GM21786 (cell line): ENCODE results near the gene MT1H.
"Not testable (repeated sequence)": the region's sequence is repeated elsewhere in the genome, so short reads cannot be mapped to it uniquely, and the experiment has no call there.

Source experiments
- ATAC-seq: cut with Tn5 transposase; IDR thresholded peaks from one replicate; pipeline ENCODE4 v1.9.1; 2021; ENCODE audit not compliant: unreplicated experiment

The MT1H gene

DNA sequence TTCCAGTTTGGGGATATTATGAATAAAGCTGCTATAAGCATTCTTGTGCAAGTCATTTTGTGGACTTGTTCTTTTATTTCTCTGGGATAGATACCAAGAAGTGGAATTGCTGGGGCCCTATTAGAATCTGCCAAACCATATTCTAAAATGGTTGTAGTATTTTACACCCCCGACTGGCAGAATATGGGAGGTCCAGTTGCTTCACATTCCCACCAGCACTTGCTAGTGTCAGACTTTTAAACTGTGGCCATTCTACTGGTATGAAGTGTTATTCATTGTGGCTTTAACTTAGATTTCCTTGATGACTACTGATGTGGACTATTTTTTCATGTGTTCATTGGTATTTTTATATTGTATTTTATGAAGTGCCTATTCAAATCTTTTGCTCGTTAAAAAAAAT is 42.2 kb downstream of the MT1H start:
- no peak for ATAC-seq

DNA sequence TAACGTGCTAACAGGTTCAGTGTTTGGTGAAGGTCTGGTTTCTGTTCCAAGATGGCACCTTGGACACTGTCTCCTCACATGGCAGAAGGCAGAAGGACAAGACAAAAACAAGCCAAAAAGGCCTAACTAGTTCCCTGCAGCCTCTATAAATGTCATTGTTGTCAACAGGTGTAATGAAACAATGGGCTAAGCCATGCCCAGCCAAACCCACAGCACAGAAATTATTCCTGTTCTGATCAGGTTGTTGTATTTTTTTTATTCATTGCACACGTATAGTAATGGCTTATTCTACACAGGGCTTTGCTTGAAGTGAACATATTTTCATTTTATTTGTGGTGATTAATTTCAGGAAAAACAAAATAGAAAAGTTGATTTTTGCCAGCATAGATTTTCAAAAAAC is 44.2 kb downstream of the MT1H start:
- ATAC-seq, result no peak

DNA sequence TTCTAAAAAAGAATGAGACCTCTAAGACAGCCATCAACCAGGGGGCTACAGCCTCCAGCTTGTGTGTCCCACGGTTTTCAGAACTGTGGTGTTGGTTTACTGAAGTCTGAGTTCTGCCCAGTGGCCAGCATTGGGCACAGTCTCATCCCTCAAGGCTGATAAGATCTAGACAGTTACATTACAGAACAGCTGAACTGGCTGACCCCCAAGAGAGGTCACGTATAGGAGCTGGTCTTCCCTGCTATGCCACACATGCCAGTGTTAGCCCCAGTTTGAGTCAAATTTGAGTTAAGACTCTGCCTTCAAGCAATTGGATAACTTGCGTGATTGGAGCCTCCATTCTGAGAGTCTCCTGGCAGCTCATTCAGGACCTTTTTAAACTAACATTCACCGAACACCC is 45.5 kb downstream of the MT1H start:
- no peak for ATAC-seq

DNA sequence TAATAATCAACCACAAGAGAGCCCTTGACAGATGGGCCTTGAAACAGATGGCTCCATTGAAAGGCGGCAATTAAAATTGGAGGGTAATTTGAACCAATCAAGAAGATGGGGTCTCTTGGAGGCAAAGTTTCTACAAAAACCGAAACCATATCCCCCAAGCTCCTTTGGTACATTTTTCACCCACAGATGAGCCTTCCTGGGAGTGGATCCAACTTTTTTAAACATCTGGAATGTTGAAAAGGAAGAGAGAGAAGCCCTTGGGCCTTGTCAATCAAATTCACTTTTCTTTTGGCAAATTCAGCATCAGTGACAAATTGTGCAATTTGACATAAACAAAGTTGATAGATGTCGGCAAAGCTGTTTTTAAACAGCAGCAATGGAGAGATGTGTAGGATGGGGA is 47.1 kb downstream of the MT1H start:
- ATAC-seq, result no peak

DNA sequence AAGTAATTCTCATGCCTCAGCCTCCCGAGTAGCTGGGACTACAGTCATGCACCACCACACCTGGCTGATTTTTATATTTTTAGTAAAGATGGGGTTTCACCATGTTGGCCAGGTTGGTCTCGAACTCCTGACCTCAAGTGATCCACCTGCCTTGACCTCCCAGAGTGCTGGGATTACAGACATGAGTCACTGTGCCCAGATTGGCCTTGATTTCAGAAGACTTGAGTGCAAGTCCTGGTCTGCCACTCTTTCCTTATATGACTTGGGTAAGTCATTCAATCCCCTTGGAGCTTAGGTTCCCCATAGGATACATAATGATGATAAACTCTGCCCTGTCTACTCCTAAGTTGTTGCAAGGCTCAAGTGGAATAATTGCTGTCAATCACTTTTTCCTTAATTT is 47.9 kb downstream of the MT1H start:
- ATAC-seq, result not testable (repeated sequence)
